GM23338 (cell line): ENCODE measurements around the gene KRT32.

Experiments used
- CREB1 ChIP-seq: fragments of 250-450 bp; sonication (Bioruptor Pico); IDR thresholded peaks from 2 replicates; pipeline ENCODE4 v1.5.0; 2020; ENCODE audit warnings: low read depth, mild to moderate bottlenecking, moderate library complexity
- CTCF ChIP-seq, 2 experiments: fragments of 200-600 bp in 1 of 2; sonication (generic) in 1 of 2; conservative IDR thresholded peaks; 2 replicates each; pipeline versions ENCODE4 v1.5.1 to v1.6.1; 2016 to 2017; ENCODE audit warnings: antibody characterized with exemption in 2 of 2, low read depth in 2 of 2, mild to moderate bottlenecking in 2 of 2, moderate library complexity in 1 of 2
- ETS1 ChIP-seq: IDR thresholded peaks from 2 replicates; pipeline ENCODE4 v1.6.1; 2016; ENCODE audit warnings: antibody characterized with exemption
- EZH2 ChIP-seq: fragments of 200-600 bp; sonication (generic); IDR thresholded peaks from one replicate; pipeline ENCODE4 v1.8.0; 2017; ENCODE audit warnings: antibody characterized with exemption, mild to moderate bottlenecking, low read depth; ENCODE audit not compliant: unreplicated experiment
- EZH2phosphoT487 ChIP-seq: fragments of 200-600 bp; sonication (generic); IDR thresholded peaks from one replicate; pipeline ENCODE4 v1.8.1; 2018; ENCODE audit warnings: antibody characterized with exemption; ENCODE audit not compliant: unreplicated experiment
- JUNB ChIP-seq: IDR thresholded peaks from one replicate; pipeline ENCODE4 v1.6.1; 2016; ENCODE audit warnings: antibody characterized with exemption; ENCODE audit not compliant: unreplicated experiment
- NANOG ChIP-seq: IDR thresholded peaks from 2 replicates; pipeline ENCODE4 v1.6.1; 2016; ENCODE audit warnings: antibody characterized with exemption, borderline replicate concordance
- POLR2AphosphoS5 ChIP-seq: IDR thresholded peaks from 2 replicates; pipeline ENCODE4 v1.6.1; 2016; ENCODE audit warnings: antibody characterized with exemption, low read depth
- REST ChIP-seq: IDR thresholded peaks from one replicate; pipeline ENCODE4 v1.6.1; 2018; ENCODE audit warnings: antibody characterized with exemption; ENCODE audit not compliant: unreplicated experiment
- STAT1 ChIP-seq: IDR thresholded peaks from one replicate; pipeline ENCODE4 v1.6.1; 2016; ENCODE audit warnings: antibody characterized with exemption; ENCODE audit not compliant: unreplicated experiment
- ZNF114 ChIP-seq: fragments of 250-450 bp; sonication (Bioruptor Pico); IDR thresholded peaks from 2 replicates; pipeline ENCODE4 v1.5.0; 2020; ENCODE audit warnings: mild to moderate bottlenecking, moderate library complexity
- ZNF331 ChIP-seq: fragments of 250-450 bp; sonication (Bioruptor Pico); IDR thresholded peaks from 2 replicates; pipeline ENCODE4 v1.5.0; 2020; ENCODE audit warnings: low read depth, mild to moderate bottlenecking, moderate library complexity

GRCh38 chr17:41421617-41422016, 45.6 kb downstream of the KRT32 start:
- TF ChIP-seq POLR2AphosphoS5, result no peak
- no peak for TF ChIP-seq CTCF (conservative IDR thresholded peaks at IDR 0.05; ENCODE audit: low read depth in 2 of 2)
- no peak for TF ChIP-seq EZH2
- no peak for TF ChIP-seq STAT1
- no peak for TF ChIP-seq EZH2phosphoT487
- no peak for TF ChIP-seq ETS1
- TF ChIP-seq JUNB, result no peak
- TF ChIP-seq REST, result no peak
- TF ChIP-seq CREB1 (CRISPR knock-in tag), result no peak
- TF ChIP-seq ZNF114 (CRISPR knock-in tag), result no peak
- no peak for TF ChIP-seq NANOG
- TF ChIP-seq ZNF331 (CRISPR knock-in tag), result no peak
